Measurements from ENCODE around the gene SIVA1.
A peak's percentile ranks its signal among the peaks of the same experiment; 100 is the strongest.

Gene SIVA1

GRCh38 chr14:104751539-104752422 lies 1.2 kb upstream of the SIVA1 start:
- DNase-seq = no peak

DNA sequence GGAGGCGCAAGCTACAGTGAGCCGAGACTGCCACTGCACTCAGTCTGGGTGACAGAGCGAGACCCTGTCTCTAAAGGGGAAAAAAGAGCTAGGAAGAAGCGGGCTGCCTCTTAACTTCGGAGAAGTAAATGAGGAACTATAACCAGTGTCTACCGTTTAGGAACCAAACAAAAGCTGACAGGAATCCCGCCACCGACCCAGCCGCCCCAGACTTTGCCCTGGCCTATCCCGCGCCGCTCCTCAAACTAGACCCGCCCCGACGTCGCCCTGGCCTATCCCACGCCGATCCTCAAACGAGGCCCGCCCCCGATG lies 568 bp upstream of the SIVA1 start:
- no peak for DNase-seq

DNA sequence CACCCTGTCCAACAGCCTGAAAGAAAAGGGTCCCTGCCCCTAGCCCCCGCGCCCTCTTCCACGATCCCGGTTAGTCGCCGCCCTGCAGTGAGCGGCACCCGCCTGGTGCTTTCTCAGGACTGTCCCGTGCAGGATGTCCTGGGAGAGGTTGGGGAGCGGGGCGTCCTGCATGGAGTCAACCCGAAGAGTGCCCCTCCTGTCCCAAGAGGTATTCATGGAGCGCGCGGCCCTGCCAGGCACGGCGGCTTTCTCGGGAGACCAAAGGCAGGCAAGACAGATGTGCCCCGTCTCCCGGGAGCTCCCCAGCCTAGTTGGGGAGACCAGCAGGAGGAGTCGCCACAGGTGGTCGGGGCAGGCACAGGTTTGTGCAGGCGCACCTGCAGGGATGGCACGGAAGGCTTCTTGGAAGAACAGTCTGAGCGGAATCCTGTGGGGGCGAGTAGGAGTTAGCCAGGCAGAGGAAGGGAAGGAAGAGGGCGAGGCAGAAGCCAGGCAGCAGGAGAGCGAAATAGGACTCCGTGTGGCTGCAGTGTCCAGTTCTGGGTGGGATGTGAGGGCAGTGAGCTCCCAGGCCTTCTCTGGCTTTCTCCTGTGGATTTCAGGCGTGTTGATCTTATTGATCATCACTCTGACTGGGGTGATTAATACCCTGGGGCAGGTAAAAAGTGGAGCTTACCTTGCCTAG lies 723 bp downstream of the SIVA1 start:
- DNase-seq = peak; percentile 31

DNA sequence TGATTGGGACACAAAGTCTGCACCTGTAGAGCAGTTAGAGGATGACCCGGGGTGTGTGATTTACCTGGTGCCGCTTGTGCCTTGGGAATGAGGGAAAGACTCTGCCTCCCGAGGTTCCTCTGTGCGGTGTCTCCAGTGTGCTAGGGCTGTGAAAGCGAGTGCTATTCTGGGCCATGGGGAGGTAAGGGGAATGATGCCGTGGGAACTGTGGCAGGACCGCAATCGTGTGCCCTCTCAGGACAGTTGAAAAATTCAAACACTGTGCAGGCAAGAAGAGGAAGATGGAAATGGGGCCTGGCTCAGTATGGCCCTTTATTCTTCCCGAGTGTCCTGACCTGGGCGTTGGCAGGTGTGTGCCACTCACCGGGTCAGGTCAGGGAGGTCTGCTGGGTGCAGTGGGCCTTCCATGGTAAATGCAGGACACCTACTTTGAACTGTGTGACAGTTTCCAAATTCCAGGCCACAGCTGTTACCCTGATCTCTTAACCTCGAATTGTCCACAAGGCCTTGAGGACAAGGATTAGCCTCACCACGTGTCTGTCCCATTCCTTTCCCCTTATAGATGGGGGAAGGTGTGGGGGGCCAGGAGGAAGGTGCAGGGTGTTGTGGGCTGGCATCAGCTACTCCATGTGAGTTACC lies 1.4 kb downstream of the SIVA1 start:
- no peak for DNase-seq

GRCh38 chr14:104755621-104756020 lies 2.7 kb downstream of the SIVA1 start:
- DNase-seq = no peak

DNA sequence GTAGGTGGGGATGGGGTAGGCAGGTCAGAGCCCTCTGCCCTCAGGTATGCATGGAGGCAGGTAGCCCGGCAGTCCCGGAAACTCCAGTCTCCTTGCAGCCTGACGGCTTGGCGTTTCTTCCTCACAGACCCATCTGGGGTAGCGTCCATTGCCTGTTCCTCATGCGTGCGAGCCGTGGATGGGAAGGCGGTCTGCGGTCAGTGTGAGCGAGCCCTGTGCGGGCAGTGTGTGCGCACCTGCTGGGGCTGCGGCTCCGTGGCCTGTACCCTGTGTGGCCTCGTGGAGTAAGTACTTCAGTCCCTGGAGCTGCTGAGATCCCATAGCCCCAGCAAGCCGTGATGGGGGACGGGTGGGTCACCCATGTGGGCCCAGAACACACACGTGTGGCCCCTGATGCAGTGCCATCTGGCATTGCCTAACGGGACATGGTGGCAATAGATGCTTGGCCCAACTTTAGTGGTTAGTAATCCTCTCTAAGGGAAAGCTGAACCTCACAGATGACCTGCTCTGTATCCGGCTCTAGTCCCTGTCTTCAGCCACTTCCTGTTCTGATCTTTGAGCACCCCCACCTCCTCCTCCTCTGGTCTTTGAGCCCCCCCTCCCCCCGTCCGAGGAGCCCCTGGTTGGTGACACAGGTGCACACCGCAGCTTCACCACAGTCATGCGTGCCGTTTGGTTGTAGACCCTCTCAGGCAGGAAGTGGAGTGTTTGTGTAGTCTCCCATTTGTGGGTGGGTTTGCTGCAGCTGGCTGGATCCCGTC lies 3.7 kb downstream of the SIVA1 start:
- no peak for DNase-seq

- no peak for DNase-seq
Observed at GRCh38 chr14:104757238-104757585, 4.3 kb downstream of the SIVA1 start.

GRCh38 chr14:104757681-104758392 lies 4.9 kb downstream of the SIVA1 start:
- DNase-seq = no peak

DNA sequence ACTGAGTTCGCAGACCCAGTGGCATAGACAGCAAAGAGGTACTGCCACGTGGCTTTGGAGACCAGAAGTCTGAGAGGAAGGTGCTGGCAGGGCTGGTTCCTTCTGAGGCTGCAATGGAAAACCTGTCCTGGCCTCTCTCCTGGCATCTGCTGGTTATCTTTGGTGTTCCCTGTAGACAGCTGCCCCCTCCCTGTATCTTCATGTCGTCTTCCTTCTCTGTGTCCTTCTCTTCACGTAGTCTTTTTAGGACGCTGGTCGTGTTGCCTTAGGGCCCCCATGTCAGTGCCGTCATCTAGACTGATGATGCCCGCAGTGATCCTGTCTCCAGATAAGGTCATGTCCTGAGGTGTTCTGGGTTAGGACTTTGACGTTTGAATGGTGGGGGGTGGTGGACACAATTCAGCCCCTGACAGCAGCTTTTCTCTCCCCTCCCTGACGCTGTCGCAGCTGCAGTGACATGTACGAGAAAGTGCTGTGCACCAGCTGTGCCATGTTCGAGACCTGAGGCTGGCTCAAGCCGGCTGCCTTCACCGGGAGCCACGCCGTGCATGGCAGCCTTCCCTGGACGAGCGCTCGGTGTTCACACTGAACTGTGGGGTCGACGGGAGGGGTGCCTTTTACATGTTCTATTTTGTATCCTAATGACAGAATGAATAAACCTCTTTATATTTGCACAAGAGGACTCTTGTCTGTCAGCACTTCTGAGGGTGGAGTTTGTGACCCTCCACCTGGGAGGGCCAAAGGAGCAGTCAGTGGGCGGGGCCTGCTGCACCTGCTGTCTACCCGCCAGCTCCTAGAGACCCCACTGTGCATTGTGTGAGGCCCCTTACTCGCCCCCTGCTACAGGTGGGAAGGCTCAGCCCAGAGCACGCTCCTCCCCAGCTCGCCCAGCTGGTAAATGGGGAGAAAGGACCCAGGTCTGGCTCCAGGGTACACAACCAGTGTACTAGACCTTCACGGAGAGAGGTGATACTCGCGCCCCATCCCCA lies 6.3 kb downstream of the SIVA1 start:
- no peak for DNase-seq

DNA sequence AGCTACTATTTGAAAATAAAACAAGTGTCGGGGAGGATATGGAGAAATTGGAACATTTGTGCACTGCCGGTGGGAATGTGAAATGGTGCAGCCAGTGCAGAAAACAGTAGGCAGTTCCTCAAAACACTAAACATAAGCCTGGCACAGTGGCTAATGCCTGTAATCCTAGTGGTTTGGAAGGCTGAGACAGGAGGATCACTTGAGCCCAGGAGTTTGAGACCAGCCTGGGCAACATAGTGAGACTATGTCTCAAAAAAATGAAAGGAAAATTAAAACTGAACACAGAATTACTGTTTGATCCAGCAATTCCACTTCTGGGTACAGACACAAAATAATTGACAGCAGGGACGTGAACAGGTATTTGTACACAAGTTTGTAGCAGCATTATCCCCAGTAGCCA lies 12.6 kb downstream of the SIVA1 start:
- no peak for DNase-seq

DNA sequence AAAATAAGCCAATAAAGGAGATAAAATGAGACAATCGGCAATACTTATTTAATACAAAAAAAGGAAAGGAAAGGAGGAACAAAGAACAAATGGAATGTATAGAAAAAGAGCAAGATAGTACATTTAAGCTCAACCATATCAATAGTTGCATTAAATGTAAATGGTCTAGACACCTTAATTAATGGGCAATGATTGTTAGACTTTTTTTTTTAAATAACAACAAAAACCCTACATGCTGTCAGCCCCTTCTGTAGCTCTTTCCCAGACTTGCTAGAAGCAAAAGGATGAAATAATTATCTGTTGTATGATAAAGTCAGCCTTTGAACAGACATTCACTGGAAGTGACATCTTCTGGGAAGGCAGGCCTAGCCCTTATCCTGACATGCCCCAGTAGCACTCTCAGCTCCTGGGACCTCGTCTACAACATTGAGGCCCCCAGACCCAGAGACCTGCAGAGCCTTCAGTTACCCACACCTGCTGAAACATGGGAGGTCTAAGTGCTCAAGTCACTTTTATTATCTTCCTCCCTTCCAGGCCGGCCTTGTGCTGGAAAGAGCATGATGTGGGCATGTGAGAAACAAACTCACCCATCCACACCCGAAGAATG lies 13.4 kb downstream of the SIVA1 start:
- DNase-seq = no peak

- no peak for DNase-seq
Observed at GRCh38 chr14:104766863-104767633, 14.1 kb downstream of the SIVA1 start.

GRCh38 chr14:104767634-104767918 lies 14.6 kb downstream of the SIVA1 start:
- DNase-seq = no peak

- DNase-seq = peak; percentile 88
Observed at GRCh38 chr14:104768437-104769323, 15.7 kb downstream of the SIVA1 start.

GRCh38 chr14:104769324-104770071 lies 16.6 kb downstream of the SIVA1 start:
- DNase-seq = no peak

DNA sequence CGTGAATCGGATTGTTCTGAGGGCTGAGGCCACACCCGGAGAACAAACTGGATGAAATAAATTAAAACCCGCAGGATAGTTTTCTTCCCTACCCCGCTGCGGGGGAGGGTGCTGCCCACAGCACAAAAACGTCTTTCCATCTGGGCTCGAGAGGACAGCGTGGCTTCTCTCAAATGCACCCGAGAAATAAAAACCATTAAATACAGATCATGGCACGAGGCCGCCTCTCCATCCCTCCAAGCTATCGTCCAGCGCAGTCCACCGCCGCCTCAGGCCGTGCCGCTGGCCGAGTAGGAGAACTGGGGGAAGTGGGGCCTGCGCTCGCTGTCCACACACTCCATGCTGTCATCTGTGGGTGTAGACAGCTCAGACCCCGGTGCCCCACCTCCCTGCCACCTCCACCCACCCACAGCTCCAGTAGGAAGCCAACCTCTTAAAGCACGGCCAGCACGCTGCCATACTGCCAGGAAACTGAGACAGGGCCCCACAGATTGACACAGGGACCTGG lies 17.2 kb downstream of the SIVA1 start:
- DNase-seq = no peak

DNA sequence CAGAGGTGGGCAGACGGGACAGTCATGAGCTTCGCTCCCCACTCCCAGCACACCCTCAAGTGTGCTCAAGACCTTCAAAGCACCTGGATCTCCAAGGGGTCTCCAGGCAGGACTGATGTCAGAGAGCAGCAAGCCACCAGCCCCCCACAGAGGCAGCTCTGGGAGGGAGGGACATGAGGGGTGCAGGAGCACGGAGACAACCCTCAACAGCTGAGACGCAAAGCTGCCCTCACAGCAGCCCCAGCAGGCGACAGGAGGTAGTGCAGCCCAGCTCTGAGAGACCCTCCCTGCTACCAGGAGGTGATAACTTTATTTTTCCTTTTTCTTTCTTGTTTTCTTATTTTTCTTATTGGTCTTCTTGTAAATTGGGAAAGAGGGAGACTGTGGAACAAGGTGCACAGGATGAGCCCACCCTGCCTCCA lies 17.9 kb downstream of the SIVA1 start:
- peak; percentile 32 for DNase-seq

DNA sequence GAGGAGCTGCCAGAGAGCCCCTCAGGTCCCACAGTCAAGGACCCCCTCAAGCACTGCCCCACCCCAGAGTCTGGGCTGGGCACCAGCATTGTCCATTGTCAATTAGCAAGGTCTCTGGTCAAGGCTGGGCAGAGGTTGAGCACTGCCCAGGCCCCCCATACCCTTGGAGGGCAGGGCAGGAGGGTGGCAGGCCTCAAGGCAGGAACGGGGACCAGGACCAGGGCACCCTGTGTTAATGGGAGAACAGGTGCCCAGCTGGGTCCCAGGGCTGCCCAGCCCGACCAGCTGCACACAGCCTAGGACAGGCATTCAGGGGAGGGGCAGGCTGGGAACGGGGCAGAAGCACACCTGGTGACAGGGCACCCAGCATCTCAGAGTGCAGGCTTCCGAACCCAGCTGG lies 18.4 kb downstream of the SIVA1 start:
- DNase-seq = no peak

Data from hematopoietic multipotent progenitor cell treated with erythropoietin and hydrocortisone succinate and interleukin-3 and kit ligand, for 6 days (in vitro differentiated cells).